SU-DHL-6 (cell line): ENCODE data around the gene ITGB8.

Experiments used
- CTCF ChIP-seq: fragments of 200-600 bp; sonication (generic); IDR thresholded peaks from one replicate; pipeline ENCODE4 v1.5.1; 2017; ENCODE audit warnings: antibody characterized with exemption, mild to moderate bottlenecking, low read length, moderate library complexity; ENCODE audit not compliant: insufficient read depth, poor library complexity, severe bottlenecking
- EZH2phosphoT487 ChIP-seq: fragments of 200-600 bp; sonication (generic), shearing (Covaris generic); conservative IDR thresholded peaks from 2 replicates; pipeline ENCODE4 v1.6.1; 2018; ENCODE audit warnings: mild to moderate bottlenecking, antibody characterized with exemption, low read length, moderate library complexity, mixed read lengths

GRCh38 chr7:20284003-20284770 lies 46.5 kb upstream of the ITGB8 start:
- no peak for TF ChIP-seq CTCF
- TF ChIP-seq EZH2phosphoT487, result no peak
